NCI-H2196 (cell line): Measurements from ENCODE around the gene MCFD2.

Experiments used
- DNase-seq: peaks from one replicate; lab custom pipeline; 2025; ENCODE audit not compliant: unreplicated experiment; lab: John Stamatoyannopoulos, UW

The MCFD2 gene

DNA sequence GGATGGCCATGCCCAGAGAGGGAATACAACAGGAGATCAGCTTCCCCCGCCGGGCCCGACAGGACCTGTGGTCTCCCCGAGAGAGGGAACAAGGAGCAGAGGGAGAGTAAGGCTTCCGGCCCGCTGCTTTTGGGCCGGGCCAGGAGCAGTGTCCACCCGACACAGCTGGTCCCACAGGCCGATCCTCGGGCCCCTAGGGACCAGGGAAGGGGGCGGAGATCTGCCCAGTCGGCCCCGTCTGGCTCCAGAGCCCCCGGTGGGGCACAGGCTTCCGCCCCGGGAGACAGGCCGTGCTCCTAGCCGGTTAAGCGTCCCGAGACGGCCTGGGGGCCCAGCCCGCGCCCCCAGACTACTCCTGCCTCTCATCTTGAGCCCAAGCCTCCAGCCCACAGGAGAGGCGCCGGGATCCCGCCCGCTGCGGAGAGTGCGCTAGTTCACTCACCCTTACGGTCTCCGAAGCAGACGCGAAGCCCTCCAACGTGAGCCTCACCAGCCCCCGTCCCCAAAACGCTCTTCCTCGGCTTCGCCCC lies at the start of gene MCFD2:
MCFD2 (minus strand) TSS at position 526 of the 530 bp plus-strand sequence. CDS start 6,635 bp downstream, outside the sequence.
- DNase-seq = no peak

DNA sequence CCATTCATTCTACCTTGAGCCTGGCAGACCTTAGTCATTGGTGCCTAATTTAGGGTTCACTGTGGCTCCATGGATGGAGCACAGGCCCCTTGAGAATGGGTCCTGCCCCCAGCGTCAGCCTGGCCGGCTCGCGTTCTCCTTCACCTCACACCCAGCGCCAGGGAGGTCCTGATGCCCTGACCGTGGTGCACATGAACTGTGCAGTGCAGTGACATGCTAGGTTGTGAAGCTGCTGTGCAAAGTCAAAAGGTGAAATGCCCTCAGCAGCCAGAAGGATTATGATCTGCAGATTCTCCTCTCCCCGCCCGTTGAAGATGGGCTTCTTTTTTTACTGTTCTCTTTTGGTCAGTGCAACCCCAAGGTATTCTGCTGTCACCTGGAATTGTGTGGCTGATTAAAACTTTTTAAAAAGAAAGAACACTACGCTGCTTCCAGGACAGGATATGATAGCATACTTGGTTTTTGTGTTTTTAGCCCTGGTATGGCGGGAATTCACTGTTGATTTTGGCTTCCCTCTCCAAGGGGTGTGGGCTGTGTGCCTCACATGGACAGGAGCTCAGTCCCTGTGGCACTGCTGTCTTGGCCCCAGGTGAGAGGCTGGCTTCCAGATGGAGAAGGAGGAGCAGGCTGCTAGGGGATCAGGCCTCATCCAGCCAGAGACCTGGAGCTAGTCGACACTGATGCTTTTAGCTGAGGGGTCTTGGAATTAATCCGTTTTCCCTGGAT lies 49.4 kb upstream of the MCFD2 start:
- DNase-seq = no peak

DNA sequence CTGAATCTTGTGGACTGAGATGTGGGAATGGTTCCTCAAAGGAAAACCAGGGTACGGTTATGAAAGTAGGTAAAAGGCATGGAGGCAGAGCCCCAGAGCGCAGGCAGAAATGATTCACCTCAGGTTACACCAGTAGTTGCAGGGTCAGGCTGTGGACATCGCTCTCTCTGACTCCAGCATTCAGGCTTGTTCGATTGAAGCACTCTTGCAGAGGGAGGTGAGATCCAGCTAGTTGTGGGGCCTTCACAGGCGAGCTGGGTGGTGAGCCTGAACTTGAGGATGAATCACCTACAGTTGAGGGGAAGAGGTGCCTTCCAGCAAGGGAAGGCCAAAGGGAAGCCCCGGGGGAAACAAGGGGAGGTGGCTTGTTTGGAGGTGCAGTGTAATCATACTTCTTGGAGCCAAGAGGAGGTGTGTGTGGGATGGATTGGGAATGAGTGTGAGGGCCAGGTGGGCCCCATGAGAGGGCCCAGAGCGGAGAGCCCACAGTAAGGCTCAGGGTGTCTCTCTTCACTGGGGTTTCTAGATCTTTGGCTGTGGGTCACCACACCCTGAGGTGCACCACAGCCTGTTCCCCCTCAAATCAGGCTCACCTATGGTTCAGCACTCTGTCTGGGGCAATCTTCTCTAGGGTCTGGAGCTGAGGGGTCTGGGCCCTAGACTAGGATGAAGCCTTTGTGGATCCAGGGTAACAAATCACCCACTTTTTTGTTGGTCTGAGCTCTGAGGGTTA lies 48.5 kb upstream of the MCFD2 start:
- no peak for DNase-seq

DNA sequence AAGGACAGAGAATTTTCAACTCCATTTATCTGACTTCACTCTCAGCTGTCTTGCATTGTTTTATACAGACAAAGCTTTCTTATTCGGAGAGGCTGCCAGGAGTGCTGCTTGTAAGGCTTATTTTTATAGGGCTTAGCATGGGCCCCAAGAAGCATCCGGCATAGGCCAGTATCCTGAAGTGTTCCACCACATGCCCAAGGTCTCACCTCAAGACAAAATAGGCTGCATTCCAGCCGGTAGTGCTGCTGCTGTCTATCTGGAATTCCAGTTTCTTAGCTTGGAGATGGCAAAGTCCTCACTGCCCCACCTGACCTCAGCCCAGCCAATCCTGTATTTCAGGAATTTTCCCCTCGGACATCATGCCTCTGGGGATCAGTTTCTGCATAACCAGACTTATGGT lies 47.6 kb upstream of the MCFD2 start:
- no peak for DNase-seq

DNA sequence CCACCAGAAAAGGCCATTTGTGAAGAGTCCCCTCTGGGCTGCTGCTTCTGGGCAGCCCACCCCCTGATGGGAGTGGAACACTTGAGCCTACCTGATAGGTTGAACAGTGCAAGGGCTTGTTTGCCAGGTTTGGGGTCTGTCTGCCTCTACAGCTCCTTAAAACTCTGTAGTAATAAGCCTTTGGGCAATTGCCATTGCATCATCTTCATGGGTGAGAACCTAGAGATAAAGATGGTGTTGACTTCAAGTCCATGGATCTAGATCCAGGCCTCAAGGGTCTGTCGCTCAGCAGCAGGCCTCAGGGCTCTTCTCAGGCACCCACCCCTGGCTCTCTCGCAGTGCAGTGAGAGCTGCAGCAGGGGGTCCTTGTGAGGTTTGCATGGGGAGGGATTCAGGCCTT lies 47.1 kb upstream of the MCFD2 start:
- DNase-seq = no peak

DNA sequence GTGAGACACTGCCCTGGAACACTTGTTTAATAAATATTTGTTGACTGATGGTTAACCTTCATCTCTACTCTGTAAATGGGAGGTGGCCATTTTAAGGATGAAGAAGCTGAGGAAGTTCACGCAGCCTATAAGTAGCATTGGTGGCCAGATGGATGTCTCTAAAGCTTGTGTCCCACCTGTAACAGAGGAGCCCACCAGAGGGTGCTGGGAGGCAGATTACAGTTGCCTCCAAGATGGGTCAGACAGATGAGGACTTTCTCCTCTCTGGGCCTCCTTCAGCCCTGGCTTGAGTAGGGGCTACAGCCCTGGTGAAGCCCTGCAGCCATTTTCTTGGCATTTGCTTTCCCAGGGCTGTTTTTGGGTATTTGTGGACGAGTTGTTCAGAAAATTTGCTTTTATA lies 45.0 kb upstream of the MCFD2 start:
- no peak for DNase-seq

DNA sequence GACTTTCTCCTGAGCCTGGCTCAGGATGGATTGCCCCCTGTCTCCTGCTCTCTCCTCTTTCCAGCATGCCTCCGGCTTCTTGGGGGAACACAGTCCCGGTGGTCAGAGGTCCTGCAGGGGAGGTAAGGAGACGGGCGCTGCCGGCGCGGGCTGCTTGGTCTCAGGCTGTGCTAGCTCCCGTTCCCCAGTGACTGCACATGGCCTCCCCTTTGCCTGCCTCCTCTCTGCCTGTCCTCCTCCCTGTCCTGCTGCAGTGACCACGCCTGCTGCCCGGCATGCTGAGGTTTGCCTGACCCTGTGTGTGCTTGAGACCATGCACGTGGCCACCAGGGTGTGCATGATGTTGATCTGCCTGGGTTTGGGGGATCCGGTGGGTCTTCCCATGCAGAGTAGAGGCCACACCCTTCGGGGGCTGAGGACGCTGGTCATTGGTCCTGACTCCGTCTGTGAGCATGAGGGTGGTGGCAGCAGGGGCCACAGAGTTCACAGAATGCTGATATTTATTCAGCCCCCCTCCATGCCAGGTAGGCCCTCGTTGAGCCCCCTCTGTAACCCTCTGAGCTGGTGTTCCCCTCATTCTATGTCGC lies 42.9 kb upstream of the MCFD2 start:
- no peak for DNase-seq

DNA sequence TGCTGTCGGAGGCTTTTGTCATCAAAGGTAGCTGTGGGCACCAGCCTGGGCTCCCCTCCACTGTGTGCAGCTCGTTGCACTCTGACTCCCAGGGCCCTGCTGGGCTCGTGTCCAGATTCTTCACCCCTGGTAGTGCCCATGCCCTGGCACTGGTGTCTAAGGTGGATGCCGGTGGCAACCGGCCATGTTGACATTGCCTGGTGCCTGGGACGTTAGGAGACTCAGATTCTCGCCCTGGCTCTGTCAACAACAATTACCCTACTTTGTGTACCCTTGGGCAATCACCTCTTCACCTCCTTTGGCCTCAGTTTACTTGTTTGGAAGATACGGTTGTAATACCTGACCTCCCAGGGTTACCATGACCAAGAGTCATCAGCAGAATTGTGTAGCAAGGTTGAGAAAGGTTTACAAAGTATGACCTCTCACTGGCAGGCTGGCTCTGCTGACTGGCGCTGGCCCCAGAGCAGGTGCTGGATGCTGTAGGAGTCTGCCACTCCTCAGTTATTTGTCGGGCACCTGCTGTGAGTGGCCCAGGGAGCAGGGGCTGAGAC lies 41.5 kb upstream of the MCFD2 start:
- DNase-seq = peak; percentile 88

DNA sequence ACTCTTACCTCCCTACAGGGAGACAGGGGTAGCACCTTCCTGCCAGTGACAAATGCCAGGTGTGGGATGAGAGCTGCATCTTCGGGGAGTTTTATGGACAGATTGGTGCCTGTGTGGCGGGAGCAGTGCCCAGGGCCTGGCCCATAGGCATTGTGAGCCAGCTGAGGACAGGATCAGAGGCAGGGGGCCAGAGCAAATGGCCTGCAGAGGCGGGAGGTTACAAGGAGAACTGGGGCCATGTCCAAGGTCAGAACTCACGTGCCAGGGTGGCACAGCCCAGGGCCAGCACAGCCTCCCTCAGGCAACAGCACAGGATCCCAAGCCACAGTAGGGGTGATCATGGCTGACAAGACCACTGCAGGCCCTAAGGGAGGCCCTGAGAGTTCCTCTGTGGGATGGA lies 40.2 kb upstream of the MCFD2 start:
- no peak for DNase-seq

DNA sequence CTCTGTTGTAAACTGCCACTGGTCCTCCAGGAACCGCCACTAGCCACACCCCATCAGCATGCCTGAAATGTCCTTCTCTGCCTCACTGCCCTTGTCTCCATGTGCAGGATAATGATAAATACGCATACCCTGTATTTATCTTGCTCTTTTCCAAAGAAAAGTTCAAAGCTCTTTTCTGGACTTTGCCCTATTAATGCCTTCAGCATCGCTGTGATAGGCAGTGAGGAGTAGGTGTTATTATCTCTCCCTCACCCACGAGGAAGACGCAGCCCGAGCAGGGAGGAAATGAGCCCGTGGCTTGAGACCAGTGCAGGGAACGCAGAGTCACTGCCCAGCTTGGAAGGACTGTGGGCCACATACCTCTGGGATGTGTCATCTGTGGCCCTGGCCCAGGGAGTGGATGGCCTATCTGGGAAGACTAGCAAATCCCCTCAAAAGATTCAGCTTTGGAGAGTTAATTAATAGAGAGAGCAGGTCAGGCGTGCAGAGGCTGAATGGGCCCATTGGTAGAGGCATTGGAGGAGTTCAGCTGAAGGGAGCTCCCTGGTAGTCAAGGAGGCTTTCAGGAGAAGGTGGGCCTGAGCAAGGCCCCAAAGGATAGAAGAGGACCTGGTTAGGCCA lies 39.5 kb upstream of the MCFD2 start:
- DNase-seq = no peak

DNA sequence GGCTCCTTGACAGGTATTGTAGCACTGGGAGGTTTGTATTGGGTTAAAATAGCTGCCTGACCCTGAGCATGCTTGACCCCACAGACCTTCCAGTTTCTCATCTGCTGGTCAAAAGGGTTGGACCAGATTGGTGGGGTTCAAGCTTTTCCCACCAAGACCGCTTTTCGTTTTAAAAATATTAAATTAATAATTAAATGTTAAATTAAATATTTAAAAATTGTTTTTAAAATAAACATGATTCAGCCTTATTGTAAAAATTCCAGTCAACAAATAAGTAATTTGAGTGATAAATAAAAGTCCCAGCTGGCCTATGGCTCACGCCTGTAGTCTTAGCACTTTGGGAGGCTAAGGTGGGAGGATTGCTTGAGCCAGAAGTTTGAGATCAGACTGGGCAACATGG lies 36.6 kb upstream of the MCFD2 start:
- no peak for DNase-seq

DNA sequence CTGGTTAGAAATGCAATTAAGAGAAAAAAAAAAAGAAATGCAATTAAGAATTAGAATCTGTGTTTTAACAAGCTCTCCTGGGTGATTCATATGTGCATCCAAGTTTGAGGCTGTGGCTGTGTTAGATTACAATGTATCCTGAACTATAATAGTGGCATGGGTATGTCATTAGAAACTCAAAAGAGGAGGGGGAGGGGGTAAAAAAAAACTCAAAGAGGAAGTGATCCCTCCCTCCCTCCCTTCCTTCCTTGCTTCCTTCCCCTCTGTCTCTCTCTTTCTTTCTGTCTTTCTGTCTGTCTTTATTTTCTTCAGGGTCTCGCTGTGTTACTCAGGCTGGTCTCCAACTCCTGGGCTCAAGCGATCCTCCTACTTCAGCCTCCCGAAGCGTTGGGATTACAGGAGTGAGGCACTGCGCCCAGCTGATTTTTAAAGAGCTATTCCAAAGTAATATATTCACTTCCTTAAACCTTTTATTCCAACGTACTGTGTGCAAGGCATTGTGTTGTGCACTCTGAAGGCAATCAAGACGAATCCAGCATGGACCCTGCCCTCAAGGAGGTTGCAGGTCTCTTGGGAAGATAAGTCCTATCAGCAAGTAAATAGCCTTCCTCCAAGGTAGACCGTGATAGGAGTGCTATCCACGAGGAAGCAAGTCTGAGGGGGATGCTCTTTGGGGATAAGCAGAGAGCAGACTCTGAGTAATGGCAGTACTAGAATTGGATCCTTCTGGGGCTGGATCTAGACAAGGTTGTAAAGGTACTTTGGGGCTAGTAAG lies 35.9 kb upstream of the MCFD2 start:
- DNase-seq = no peak

DNA sequence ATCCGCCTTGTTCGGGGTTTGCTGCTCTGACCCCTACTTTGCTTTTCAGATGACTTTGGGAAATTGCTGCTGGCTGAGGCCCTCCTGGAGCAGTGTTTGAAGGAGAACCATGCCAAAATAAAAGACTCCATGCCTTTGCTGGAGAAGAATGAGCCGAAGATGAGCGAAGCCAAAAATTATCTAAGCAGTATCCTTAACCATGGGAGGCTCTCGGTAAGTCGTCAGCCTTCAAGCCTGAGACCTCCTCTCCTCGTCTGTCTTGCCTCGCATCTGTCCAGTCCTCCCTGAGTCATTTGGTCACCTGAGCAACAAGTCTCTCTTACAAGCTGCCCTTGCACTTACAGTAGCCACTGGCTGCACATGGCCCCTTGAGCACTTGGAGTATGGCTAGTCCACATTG lies 34.7 kb upstream of the MCFD2 start:
- DNase-seq = no peak

DNA sequence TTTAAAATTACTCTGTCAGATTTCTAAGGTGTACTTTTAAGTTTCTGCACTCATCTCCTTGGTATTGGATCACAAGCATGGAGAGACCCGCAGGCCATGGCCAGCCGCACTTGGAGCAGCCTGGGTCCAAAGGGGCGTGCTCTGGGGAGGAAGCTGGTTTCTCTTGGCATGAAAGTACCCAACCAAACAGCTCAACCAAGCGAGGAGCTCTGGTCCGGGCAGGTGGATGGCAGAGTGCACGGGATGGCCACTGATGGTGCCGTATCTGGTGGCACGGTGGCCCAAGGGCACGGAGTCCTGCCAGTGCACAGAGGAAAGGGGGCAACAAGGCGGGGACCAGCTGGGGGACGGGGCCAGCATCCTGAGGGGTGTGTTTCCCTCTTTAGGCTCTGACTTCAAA lies 32.2 kb upstream of the MCFD2 start:
- no peak for DNase-seq

DNA sequence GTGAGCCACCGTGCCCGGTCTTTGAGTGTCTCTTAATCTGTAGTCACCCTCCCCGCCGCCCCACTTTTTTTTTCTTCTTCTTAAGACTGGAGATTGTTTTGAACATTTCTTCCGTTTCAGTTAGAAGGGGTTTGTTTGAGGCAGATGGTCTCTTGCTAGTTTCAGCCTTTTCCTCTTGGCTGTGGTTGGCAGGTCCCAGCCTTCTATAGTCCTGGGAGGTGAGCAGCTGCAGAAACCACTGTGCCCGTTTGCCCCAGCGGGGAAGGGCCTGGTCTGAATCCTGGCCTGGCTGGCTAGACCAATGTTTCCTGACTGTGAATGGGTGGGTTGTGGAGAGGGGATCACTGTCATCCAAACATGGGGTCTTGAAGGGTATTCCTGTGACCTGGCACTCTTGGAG lies 30.1 kb upstream of the MCFD2 start:
- no peak for DNase-seq

DNA sequence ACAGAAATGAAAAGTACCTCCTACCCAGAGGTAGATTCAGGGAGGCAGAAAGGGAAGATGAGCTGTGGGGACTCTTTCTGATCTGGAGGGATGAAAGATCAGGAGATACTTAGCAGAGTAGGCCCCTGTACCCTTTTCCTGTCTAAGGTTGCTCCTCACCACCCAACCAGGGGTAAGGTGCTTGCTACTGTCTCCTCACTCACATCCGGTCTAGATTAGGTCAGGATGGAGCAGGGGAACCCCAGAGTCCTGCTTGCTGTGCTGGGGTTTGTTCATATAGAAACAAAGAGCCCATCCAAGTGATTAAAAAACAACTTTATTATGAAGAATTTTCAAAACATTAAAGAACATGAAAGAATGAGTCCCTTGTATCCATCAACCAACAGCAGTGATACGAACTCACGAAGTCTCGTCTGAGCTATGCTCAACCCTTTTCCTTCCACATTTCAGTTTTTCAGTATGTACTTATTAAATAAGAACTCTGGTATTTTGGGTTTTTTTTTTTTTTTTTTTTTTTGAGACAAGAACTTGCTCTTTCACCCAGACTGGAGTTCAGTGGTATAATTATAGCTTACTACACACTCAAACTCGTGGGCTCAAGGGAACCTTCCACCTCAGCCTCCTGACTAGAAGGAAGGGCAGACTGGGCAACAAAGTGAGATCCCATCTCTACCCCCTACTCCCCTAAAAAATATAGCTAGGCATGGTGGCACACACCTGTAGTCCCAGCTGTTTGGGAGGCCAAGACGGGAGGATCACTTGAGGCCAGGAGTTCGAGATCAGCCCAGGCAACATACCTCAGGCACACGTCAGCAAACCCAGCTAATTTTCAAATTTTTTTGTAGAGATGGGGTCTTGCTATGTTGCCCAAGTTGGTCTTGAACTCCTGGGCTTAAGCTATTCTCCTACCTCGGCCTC lies 28.5 kb upstream of the MCFD2 start:
- no peak for DNase-seq

DNA sequence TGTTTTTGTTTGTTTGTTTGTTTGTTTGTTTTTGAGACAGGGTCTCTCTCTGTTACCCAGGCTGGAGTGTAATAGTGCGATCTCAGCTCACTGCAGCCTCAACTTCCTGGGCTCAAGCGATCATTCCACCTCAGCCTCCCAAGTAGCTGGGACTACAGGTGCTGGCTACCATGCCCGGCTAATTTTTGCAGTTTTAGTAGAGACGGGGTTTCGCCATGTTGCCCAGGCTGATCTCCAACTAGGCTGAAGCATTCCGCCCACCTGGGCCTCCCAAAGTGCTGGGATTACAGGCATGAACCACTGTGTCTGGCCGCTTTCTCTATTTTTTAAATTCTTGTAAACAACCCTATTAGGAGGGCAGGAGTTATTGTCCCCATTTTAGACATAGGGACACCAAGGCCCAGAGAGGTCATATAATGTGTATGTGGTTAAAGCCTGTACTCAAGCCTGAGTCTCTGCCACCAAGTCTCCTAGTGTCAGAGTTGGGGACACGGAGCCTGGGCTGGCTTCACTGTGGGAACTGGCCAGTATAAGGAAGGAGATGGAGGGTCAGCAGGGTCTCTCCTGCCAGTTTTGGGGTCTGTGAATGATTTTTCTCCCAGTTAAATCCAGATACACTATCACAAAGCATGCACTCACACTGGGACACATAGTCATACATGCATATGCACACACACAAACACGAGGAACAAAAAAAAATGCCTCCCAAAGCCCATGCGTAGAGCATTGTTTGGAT lies 27.5 kb upstream of the MCFD2 start:
- DNase-seq = no peak

DNA sequence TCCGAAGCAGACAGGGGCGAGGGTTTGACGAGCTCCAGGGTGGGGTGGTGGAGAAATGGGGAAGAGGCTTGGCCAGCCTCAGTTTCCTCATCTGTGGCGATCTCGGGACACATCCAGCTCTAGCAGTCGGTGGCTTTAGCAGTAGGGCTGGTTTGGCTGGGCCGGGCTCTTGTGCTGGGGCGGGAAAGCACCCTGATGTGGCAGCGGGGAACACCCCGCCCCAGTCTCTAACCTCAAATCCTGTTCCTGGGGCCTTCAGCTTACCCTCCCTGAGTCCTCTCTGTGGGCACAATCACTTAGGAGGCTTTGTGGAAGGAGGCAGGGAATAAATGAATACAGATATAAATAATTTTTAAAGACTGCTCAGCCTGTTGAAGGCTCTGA lies 26.5 kb upstream of the MCFD2 start:
- DNase-seq = no peak
